ENCODE results near the gene DSTYK.
A peak's percentile ranks its signal among the peaks of the same experiment; 100 is the strongest.

The DSTYK gene

GRCh38 chr1:205244384-205244783 lies 32.9 kb upstream of the DSTYK start:
- Histone ChIP-seq H3K9me3 (no peaks in the 10 kb centered on the region), H3K4me3 (no peak overlapping the region), H3K4me1 (peaks cover 0 to 34% (median 30%) of the 10 kb centered on the region in 4 donors), H3K27ac (no peak overlapping the region), H3K27me3 (no peaks in the 10 kb centered on the region), H3K36me3 (peaks cover 0 to 10% (median 6%) of the 10 kb centered on the region in 3 donors)
- TF ChIP-seq CTCF (IDR thresholded peaks at IDR 0.05), result no peak
- peak in 1 of 2 donors; percentile 15 for DNase-seq
- intact Hi-C loops (cut with DNase I; ENCODE audit: low total_unique reads), result no loop called here

- TF ChIP-seq CTCF (IDR thresholded peaks at IDR 0.05), result no peak
- intact Hi-C loops (cut with DNase I; ENCODE audit: low total_unique reads), result no loop called here
- Histone ChIP-seq H3K4me3 (no peak overlapping the region), H3K9me3 (no peaks in the 10 kb centered on the region), H3K4me1 (peaks cover 0 to 26% (median 21%) of the 10 kb centered on the region in 4 donors), H3K27me3 (no peaks in the 10 kb centered on the region), H3K27ac (no peak overlapping the region), H3K36me3 (peaks cover 0 to 10% (median 6%) of the 10 kb centered on the region in 3 donors)
- DNase-seq, result peak in 1 of 2 donors; percentile 44
Measured at GRCh38 chr1:205243350-205244191, 32.1 kb upstream of the DSTYK start.

- H3K4me3 ChIP-seq, result no peak overlapping the region
- intact Hi-C loops (cut with DNase I; ENCODE audit: low total_unique reads), result no loop called here
- peaks cover 0 to 18% (median 2%) of the 10 kb centered on the region in 4 donors for H3K4me1 ChIP-seq
- DNase-seq, result peak in 1 of 2 donors; percentile 53
- H3K27ac ChIP-seq, result no peak overlapping the region
- TF ChIP-seq CTCF (IDR thresholded peaks at IDR 0.05), result no peak
- H3K36me3 ChIP-seq, result peaks cover 0 to 10% (median 6%) of the 10 kb centered on the region in 3 donors
- H3K27me3 ChIP-seq, result no peaks in the 10 kb centered on the region
- H3K9me3 ChIP-seq, result no peaks in the 10 kb centered on the region
Measured at GRCh38 chr1:205241366-205242030, 30.0 kb upstream of the DSTYK start.

GRCh38 chr1:205240569-205240968 lies 29.1 kb upstream of the DSTYK start:
- Histone ChIP-seq H3K4me3 (no peak overlapping the region), H3K27me3 (no peaks in the 10 kb centered on the region), H3K36me3 (peaks cover 0 to 10% (median 6%) of the 10 kb centered on the region in 3 donors), H3K27ac (no peak overlapping the region), H3K9me3 (no peaks in the 10 kb centered on the region), H3K4me1 (peaks cover 0 to 21% (median 1%) of the 10 kb centered on the region in 4 donors)
- no peak for TF ChIP-seq CTCF (IDR thresholded peaks at IDR 0.05)
- peak in 1 of 2 donors; percentile 6 for DNase-seq
- intact Hi-C loops (cut with DNase I; ENCODE audit: low total_unique reads), result no loop called here

- Histone ChIP-seq H3K4me3 (no peak overlapping the region), H3K4me1 (peaks cover 0 to 25% (median 4%) of the 10 kb centered on the region in 4 donors), H3K36me3 (peaks cover 0 to 10% (median 6%) of the 10 kb centered on the region in 3 donors), H3K27ac (no peak overlapping the region), H3K9me3 (no peaks in the 10 kb centered on the region), H3K27me3 (no peaks in the 10 kb centered on the region)
- peak in 1 of 2 donors; percentile 17 for DNase-seq
- TF ChIP-seq CTCF (IDR thresholded peaks at IDR 0.05), result no peak
- intact Hi-C loops (cut with DNase I; ENCODE audit: low total_unique reads), result no loop called here
Measured at GRCh38 chr1:205240118-205240517, 28.6 kb upstream of the DSTYK start.

All from tibial artery (tissue), 4 donors.